ENCODE measurements around the gene XRCC5. TPM values are rescaled to one million over a fixed set of nuclear protein-coding genes. Genes with fewer than 3 reads are reported as not detected.

Gene XRCC5
- total RNA-seq, 1 donor from 2014 or later: 178 TPM

GRCh38 chr2:216219861-216220260 lies 110.7 kb downstream of the XRCC5 start:
- H3K9me3 ChIP-seq: no peaks in the 10 kb centered on the region
- no peaks in the 10 kb centered on the region for H3K27me3 ChIP-seq
- peaks cover 11% of the 10 kb centered on the region for H3K4me1 ChIP-seq
- ATAC-seq: no peak
- no peaks in the 10 kb centered on the region for H3K36me3 ChIP-seq
- intact Hi-C loops (cut with DNase I): loop anchor here (10.0 kb wide), 1 partner anchor 185 kb away; no protein-coding TSS in a partner anchor
- no peak for DNase-seq
- H3K4me3 ChIP-seq: no peak overlapping the region
- no peak for TF ChIP-seq CTCF (IDR thresholded peaks at IDR 0.05)
- no peak overlapping the region for H3K27ac ChIP-seq

- Histone ChIP-seq H3K9me3 (no peaks in the 10 kb centered on the region), H3K4me3 (no peak overlapping the region), H3K36me3 (no peaks in the 10 kb centered on the region), H3K27me3 (no peaks in the 10 kb centered on the region), H3K27ac (no peak overlapping the region), H3K4me1 (peaks cover 11% of the 10 kb centered on the region)
- intact Hi-C loops (cut with DNase I): loop anchor here (10.0 kb wide), 1 partner anchor 184 kb away; no protein-coding TSS in a partner anchor
- no peak for TF ChIP-seq CTCF (IDR thresholded peaks at IDR 0.05)
- DNase-seq (no peak), ATAC-seq (no peak)
Observed at GRCh38 chr2:216220976-216221375, 111.8 kb downstream of the XRCC5 start.

- Histone ChIP-seq H3K9me3 (no peaks in the 10 kb centered on the region), H3K36me3 (no peaks in the 10 kb centered on the region), H3K27me3 (no peaks in the 10 kb centered on the region), H3K27ac (no peak overlapping the region), H3K4me1 (peaks cover 9% of the 10 kb centered on the region), H3K4me3 (no peak overlapping the region)
- no peak for TF ChIP-seq CTCF (IDR thresholded peaks at IDR 0.05)
- DNase-seq (no peak), ATAC-seq (no peak)
- intact Hi-C loops (cut with DNase I): loop anchor here (10.0 kb wide), 1 partner anchor 183 kb away; no protein-coding TSS in a partner anchor
Observed at GRCh38 chr2:216221811-216222210, 112.7 kb downstream of the XRCC5 start.

GRCh38 chr2:216222650-216223352 lies 113.7 kb downstream of the XRCC5 start:
- no peak for ATAC-seq
- no peak overlapping the region for H3K4me3 ChIP-seq
- peaks cover 2% of the 10 kb centered on the region for H3K4me1 ChIP-seq
- no peak for DNase-seq
- intact Hi-C loops (cut with DNase I): loop anchor here (10.0 kb wide), 1 partner anchor 182 kb away; no protein-coding TSS in a partner anchor
- H3K27me3 ChIP-seq: no peaks in the 10 kb centered on the region
- H3K36me3 ChIP-seq: no peaks in the 10 kb centered on the region
- TF ChIP-seq CTCF (IDR thresholded peaks at IDR 0.05): peak; percentile 9
- H3K27ac ChIP-seq: no peak overlapping the region
- H3K9me3 ChIP-seq: no peaks in the 10 kb centered on the region

GRCh38 chr2:216224388-216224787 lies 115.2 kb downstream of the XRCC5 start:
- intact Hi-C loops (cut with DNase I): loop anchor here (10.0 kb wide), 1 partner anchor 180 kb away; no protein-coding TSS in a partner anchor
- Histone ChIP-seq H3K27ac (no peak overlapping the region), H3K4me1 (no peaks in the 10 kb centered on the region), H3K4me3 (no peak overlapping the region), H3K36me3 (no peaks in the 10 kb centered on the region), H3K9me3 (no peaks in the 10 kb centered on the region), H3K27me3 (no peaks in the 10 kb centered on the region)
- TF ChIP-seq CTCF (IDR thresholded peaks at IDR 0.05): no peak
- ATAC-seq (no peak), DNase-seq (no peak)
